HepG2 (cell line): ENCODE results near the gene C16orf89. TPM values are rescaled to one million over a fixed set of nuclear protein-coding genes. Genes with fewer than 3 reads are reported as not detected.

Experiments used
- ATAC-seq: fragments of 200-7000 bp; cut with Tn5 transposase; 3 replicates; pipeline ENCODE4 v1.9.1; 2020; ENCODE audit warnings: mild to moderate bottlenecking, moderate library complexity
- BruUV-seq: library from RNA; stranded (reverse); fragments of 400-500 nt; replicated peaks from 2 replicates; lab custom pipeline; 2021; lab: Mats Ljungman, UMichigan
- CTCF ChIA-PET: fragments of 300-600 bp; formaldehyde crosslinking; extraction: SDS; loops from one replicate; lab custom pipeline; 2021; ENCODE audit warnings: low total read pairs, inconsistent platforms, low intra/inter-chr PET ratio; lab: Yijun Ruan, JAX
- POLR2A ChIA-PET: fragments of 350-600 bp; sonication (Branson Sonifier 250); formaldehyde crosslinking; loops from one replicate; lab custom pipeline; 2020; ENCODE audit warnings: antibody characterized with exemption, inconsistent platforms; lab: Yijun Ruan, JAX
- DNase-seq: peaks from one replicate; pipeline ENCODE4 v3.0.0-alpha.2; 2015; ENCODE audit warnings: low spot score
- FAIRE-seq: peaks from 3 replicates; lab custom pipeline; 2011; peaks lifted over from hg19 to GRCh38; lab: Jason Lieb, UNC
- H2AFZ ChIP-seq: one replicate; pipeline ENCODE4 v1.6.1; 2011; ENCODE audit warnings: low read length, inconsistent platforms
- H3K27ac ChIP-seq: fragments of 300-600 bp; 3 replicates; pipeline ENCODE4 v1.8.0; 2011; ENCODE audit warnings: mixed run types, mild to moderate bottlenecking, mixed read lengths, low read length, inconsistent platforms; ENCODE audit not compliant: insufficient read depth; ENCODE audit errors: extremely low read length
- H3K27me3 ChIP-seq, 2 experiments: fragments of 200-600 bp in 1 of 2; 2 replicates in 1 of 2; 3 replicates in 1 of 2; pipeline versions ENCODE4 v1.6.0 to v1.8.0; 2011; ENCODE audit warnings: low read length in 2 of 2, mild to moderate bottlenecking in 2 of 2, moderate library complexity in 2 of 2, inconsistent platforms in 1 of 2; ENCODE audit not compliant: insufficient read depth in 2 of 2, control insufficient read depth in 1 of 2
- H3K36me3 ChIP-seq, 2 experiments: fragments of 200-600 bp in 1 of 2; replicated peaks in 1 of 2; 2 replicates in 1 of 2; 3 replicates in 1 of 2; pipeline versions ENCODE4 v1.5.1 to v1.8.0; 2011; ENCODE audit warnings: low read length in 2 of 2, inconsistent platforms in 1 of 2; ENCODE audit not compliant: insufficient read depth in 2 of 2, control insufficient read depth in 1 of 2
- H3K4me1 ChIP-seq: 2 replicates; pipeline ENCODE4 v1.5.1; 2012; ENCODE audit warnings: low read length, inconsistent platforms; ENCODE audit not compliant: insufficient read depth
- H3K4me2 ChIP-seq: 2 replicates; pipeline ENCODE4 v1.6.0; 2011; ENCODE audit warnings: low read depth, low read length, inconsistent platforms
- H3K4me3 ChIP-seq, 3 experiments: fragments of 200-600 bp in 1 of 3; sonication (generic), shearing (Covaris generic) in 1 of 3; replicated peaks in 1 of 3; 2 replicates each; pipeline ENCODE4 v1.5.1; 2011 to 2016; ENCODE audit warnings: low read length in 3 of 3, inconsistent platforms in 2 of 3, low read depth in 2 of 3, mild to moderate bottlenecking in 2 of 3, control low read depth in 1 of 3, mixed read lengths in 1 of 3; ENCODE audit not compliant: insufficient read depth in 1 of 3
- H3K79me2 ChIP-seq: one replicate; pipeline ENCODE4 v1.6.1; 2011; ENCODE audit warnings: low read length, inconsistent platforms; ENCODE audit not compliant: insufficient read depth
- H3K9ac ChIP-seq: 2 replicates; pipeline ENCODE4 v1.6.0; 2011; ENCODE audit warnings: mild to moderate bottlenecking, low read depth, low read length, inconsistent platforms; ENCODE audit not compliant: insufficient read depth
- H3K9me3 ChIP-seq: 2 replicates; pipeline ENCODE4 v1.5.1; 2012; ENCODE audit warnings: mild to moderate bottlenecking, low read length
- H4K20me1 ChIP-seq: 2 replicates; pipeline ENCODE4 v1.6.0; 2011; ENCODE audit warnings: inconsistent platforms, mild to moderate bottlenecking, low read length, moderate library complexity; ENCODE audit not compliant: insufficient read depth
- RAD51 ChIP-seq: fragments of 450-650 bp; IDR thresholded peaks from 2 replicates; pipeline ENCODE4 v1.6.1; 2016; ENCODE audit warnings: borderline replicate concordance
- WGBS: methylation state at CpG from one replicate; pipeline ENCODE4 v1.1.6; 2017; ENCODE audit warnings: low lambda C conversion rate; 5-methylcytosine and 5-hydroxymethylcytosine counted together
- in situ Hi-C: cut with HindIII; loops from 2 replicates; pipeline ENCODE4 v1.10.0; 2017; ENCODE audit warnings: low pct_unique_long_range_greater_than_20kb; ENCODE audit not compliant: extremely low pct_ligation_motif_present
- intact Hi-C: fragments of 100-400 bp; cut with micrococcal nuclease; formaldehyde crosslinking; loops from one replicate; pipeline ENCODE4 v1.10.0; 2022; ENCODE audit not compliant: unreplicated experiment
- polyA plus RNA-seq, 8 experiments: library from polyadenylated mRNA; depleted of rRNA in 3 of 8; stranded (reverse) in 7 of 8; unstranded in 1 of 8; fragments of >200 nt; fragmentation: Illumina TruSeq in 4 of 8; extraction: Trizol in 4 of 8; gene quantifications; 2 replicates each; pipeline versions ENCODE4 v1.2.1 to v1.2.3, GENCODE V29; 2011 to 2016; ENCODE audit warnings: low read depth in 4 of 8, missing spikeins in 1 of 8, mixed read lengths in 1 of 8; ENCODE audit not compliant: insufficient read depth in 1 of 8
- total RNA-seq, 5 experiments: library from RNA; depleted of rRNA; stranded (reverse); fragments of >200 nt; fragmentation: Illumina TruSeq; extraction: Trizol; gene quantifications; 2 replicates each; pipeline ENCODE4 v1.2.3, GENCODE V29; 2016; ENCODE audit warnings: low read depth in 1 of 5
- TF ChIP-seq, protein P1 (sequence below): sonication (generic); formaldehyde crosslinking; IDR thresholded peaks from 2 replicates; pipeline ENCODE4 v1.5.0; 2020; ENCODE audit warnings: missing genetic modification reagents
- TF ChIP-seq, protein P2 (sequence below): IDR thresholded peaks from 2 replicates; pipeline ENCODE4 v1.6.1; 2016; ENCODE audit warnings: missing compliant biosample characterization, missing genetic modification reagents, borderline replicate concordance
- TF ChIP-seq, protein P3 (sequence below), 2 experiments: sonication (generic) in 1 of 2; formaldehyde crosslinking in 1 of 2; IDR thresholded peaks; 2 replicates each; pipeline versions ENCODE4 v1.5.1 to v1.6.1; 2011 to 2020; ENCODE audit warnings: borderline replicate concordance in 1 of 2, low read depth in 1 of 2, low read length in 1 of 2, mild to moderate bottlenecking in 1 of 2, missing genetic modification reagents in 1 of 2, moderate library complexity in 1 of 2

C16orf89 gene
- total and polyA plus RNA-seq, 2 of the 13 experiments (the other 11 are each of a cell fraction or from before 2014, with no cell fraction given): 1.9 to 3.4 TPM

DNA sequence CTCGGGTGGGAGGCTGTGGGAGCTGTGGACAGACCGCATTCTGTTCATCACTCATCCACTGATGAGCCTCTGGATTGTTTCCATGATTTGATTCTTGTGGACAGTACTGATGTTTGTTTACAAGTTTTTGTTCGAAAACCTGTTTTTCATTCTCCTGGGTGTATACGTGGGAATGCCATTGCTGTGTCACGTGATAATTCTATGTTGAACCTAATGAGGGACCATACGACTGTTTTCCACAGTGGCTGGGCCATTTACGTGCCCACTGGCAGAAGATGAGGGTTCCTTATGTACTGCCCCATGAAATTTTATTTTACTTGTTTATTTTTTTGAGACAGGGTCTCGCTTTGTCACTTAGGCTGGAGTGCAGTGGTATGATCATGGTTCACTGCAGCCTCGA is 3.3 kb upstream of the C16orf89 start:
- no peaks in the 10 kb centered on the region for H4K20me1 ChIP-seq
- ATAC-seq (no peak), DNase-seq (no peak), FAIRE-seq (no peak)
- BruUV-seq: no TSS peak
- ChIA-PET CTCF (no interaction called here), POLR2A (no interaction called here)
- peaks cover 0 to 13% of the 10 kb centered on the region in 2 experiments; a peak in 1 of 5 replicates for H3K27me3 ChIP-seq
- no peak overlapping the region for H3K27ac ChIP-seq
- H2AFZ ChIP-seq: no peak overlapping the region
- no peak overlapping the region for H3K9ac ChIP-seq
- peaks cover 0 to 6% of the 10 kb centered on the region in 2 experiments; a peak in 3 of 5 replicates for H3K36me3 ChIP-seq
- intact Hi-C loops (no loop called here), in situ Hi-C loops (no loop called here)
- no peaks in the 10 kb centered on the region for H3K9me3 ChIP-seq
- TF ChIP-seq, protein P1, sequence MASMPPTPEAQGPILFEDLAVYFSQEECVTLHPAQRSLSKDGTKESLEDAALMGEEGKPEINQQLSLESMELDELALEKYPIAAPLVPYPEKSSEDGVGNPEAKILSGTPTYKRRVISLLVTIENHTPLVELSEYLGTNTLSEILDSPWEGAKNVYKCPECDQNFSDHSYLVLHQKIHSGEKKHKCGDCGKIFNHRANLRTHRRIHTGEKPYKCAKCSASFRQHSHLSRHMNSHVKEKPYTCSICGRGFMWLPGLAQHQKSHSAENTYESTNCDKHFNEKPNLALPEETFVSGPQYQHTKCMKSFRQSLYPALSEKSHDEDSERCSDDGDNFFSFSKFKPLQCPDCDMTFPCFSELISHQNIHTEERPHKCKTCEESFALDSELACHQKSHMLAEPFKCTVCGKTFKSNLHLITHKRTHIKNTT (CRISPR knock-in tag): no peak
- TF ChIP-seq, protein P2, sequence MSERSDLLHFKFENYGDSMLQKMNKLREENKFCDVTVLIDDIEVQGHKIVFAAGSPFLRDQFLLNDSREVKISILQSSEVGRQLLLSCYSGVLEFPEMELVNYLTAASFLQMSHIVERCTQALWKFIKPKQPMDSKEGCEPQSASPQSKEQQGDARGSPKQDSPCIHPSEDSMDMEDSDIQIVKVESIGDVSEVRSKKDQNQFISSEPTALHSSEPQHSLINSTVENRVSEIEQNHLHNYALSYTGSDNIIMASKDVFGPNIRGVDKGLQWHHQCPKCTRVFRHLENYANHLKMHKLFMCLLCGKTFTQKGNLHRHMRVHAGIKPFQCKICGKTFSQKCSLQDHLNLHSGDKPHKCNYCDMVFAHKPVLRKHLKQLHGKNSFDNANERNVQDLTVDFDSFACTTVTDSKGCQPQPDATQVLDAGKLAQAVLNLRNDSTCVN: no peak
- TF ChIP-seq RAD51: peak; percentile 90
- TF ChIP-seq, protein P3, sequence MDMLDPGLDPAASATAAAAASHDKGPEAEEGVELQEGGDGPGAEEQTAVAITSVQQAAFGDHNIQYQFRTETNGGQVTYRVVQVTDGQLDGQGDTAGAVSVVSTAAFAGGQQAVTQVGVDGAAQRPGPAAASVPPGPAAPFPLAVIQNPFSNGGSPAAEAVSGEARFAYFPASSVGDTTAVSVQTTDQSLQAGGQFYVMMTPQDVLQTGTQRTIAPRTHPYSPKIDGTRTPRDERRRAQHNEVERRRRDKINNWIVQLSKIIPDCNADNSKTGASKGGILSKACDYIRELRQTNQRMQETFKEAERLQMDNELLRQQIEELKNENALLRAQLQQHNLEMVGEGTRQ (IDR thresholded peaks at IDR 0.05; ENCODE audit: low read depth, low read length): peak; percentile 60
- TF ChIP-seq, protein P3 (CRISPR knock-in tag; IDR thresholded peaks at IDR 0.05; ENCODE audit: borderline replicate concordance): no peak
- peaks cover 44% of the 10 kb centered on the region for H3K4me1 ChIP-seq
- H3K4me3 ChIP-seq: no peak overlapping the region
- H3K4me2 ChIP-seq: no peak overlapping the region
- peaks cover 19% of the 10 kb centered on the region for H3K79me2 ChIP-seq
- WGBS: 41% methylated on average over 9 of the region's 9 CpGs
